IMR-90 (cell line): Measurements from ENCODE around the gene PRPF40B.

ENCODE experiments used
- FOS ChIP-seq: fragments of 150-350 bp; IDR thresholded peaks from 2 replicates; pipeline ENCODE4 v1.6.1; 2016; ENCODE audit warnings: low read depth, low read length
- POLR2A ChIP-seq: IDR thresholded peaks from 2 replicates; pipeline ENCODE4 v1.6.1; 2012; ENCODE audit warnings: mild to moderate bottlenecking, low read depth, low read length
- TF ChIP-seq, protein P1 (sequence below): conservative IDR thresholded peaks from 2 replicates; pipeline ENCODE4 v1.5.1; 2012; ENCODE audit warnings: mild to moderate bottlenecking, low read depth, low read length, improper control_type of control experiment

DNA sequence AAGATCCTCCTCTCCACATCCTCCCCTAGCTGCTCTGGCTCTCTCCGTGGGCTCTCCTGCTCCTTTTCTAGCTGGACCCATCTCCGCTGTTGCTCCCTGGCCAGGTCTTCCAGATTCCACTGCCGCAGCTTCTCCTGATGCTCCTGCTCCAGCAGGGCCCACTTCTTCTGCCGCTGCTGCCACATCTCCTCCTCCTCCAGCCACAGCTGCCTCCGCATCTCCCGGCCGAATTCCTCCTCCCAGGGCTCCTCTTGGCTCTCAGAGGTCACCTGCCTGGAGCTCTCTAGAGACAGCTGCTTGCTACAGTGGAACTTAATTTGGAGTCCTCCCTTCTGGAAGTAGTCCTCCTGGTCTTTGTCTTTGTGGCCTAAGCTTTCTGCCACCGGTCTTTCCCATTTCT is 23.4 kb upstream of the PRPF40B start:
- TF ChIP-seq FOS (no peak), POLR2A (no peak)
- TF ChIP-seq, protein P1, sequence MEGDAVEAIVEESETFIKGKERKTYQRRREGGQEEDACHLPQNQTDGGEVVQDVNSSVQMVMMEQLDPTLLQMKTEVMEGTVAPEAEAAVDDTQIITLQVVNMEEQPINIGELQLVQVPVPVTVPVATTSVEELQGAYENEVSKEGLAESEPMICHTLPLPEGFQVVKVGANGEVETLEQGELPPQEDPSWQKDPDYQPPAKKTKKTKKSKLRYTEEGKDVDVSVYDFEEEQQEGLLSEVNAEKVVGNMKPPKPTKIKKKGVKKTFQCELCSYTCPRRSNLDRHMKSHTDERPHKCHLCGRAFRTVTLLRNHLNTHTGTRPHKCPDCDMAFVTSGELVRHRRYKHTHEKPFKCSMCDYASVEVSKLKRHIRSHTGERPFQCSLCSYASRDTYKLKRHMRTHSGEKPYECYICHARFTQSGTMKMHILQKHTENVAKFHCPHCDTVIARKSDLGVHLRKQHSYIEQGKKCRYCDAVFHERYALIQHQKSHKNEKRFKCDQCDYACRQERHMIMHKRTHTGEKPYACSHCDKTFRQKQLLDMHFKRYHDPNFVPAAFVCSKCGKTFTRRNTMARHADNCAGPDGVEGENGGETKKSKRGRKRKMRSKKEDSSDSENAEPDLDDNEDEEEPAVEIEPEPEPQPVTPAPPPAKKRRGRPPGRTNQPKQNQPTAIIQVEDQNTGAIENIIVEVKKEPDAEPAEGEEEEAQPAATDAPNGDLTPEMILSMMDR: no peak
